HG03159 (cell line): ENCODE measurements around the gene BEND5.
A peak's percentile ranks its signal among the peaks of the same experiment; 100 is the strongest.

ENCODE experiments used
- ATAC-seq: cut with Tn5 transposase; IDR thresholded peaks from one replicate; pipeline ENCODE4 v1.9.1; 2021; ENCODE audit warnings: mild to moderate bottlenecking, moderate library complexity; ENCODE audit not compliant: unreplicated experiment

The BEND5 gene

DNA sequence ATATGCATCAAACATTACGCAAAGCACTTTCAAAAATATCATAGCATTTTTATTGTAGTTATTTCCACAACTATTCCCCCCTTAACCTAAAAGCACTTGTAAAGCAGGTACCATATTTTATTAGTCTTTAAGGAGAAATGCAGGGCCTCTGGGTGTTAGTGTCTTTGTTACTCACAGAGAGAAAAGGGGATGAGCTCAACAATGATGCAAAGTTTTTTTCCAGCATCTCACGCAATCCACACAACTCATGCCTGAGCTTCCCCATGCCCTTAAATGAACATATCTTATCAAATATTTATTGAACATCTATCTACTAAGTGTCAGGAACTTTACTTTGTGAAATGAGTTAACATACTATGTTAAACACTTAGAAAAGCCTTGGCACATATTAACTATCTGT, 50.6 kb downstream of the BEND5 start:
- ATAC-seq, result no peak

DNA sequence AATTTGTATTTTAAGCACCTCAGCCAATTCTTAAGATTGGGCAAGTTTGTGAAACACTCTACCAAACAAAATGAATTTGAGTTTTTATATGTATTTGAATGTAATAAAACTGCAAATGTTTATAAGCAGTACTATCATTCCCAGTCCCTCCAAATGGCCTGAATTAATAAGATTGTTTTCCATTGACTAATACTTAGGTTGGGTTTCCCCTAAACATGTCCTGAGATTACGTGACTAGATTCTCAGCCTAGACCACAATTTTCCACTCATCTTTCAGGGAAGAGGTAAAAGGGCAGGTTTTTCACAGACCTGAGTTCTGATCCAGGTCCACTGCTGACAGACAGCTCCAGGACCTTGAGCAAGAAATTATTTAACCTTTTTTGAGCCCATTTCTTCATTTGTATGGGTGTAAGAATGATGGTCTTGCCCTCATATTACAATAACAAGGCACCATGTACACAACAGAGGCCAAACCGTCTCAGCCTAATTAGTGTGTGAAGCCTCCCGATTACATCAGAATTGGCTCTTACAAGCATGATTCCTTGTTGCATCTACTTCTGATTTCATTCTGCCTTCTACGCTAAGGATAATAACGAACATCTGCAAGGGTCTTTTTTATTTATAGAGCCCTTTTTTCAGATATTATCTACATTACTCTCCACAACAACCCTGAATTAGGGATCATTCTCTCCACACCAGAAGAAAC, 51.2 kb downstream of the BEND5 start:
- no peak for ATAC-seq

DNA sequence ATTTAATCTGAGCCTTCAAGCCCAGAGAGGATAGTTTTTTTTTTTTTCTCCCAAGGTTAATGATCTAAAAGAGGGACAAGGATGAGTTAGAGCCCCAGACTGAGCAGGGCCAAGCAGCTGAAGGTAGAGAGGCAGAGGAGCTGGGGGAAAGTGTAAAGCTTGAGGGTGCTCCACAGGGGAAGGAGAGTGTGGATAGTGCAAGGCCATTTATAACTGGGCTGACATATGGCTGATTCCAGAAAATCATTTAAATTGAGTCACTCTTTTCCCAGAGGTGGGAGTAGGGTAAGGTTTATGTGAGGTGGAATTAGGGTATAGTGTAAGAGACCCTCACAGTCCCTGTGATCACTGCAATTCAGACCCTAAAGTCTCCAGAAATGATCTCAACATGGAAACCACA, 55.8 kb downstream of the BEND5 start:
- no peak for ATAC-seq

DNA sequence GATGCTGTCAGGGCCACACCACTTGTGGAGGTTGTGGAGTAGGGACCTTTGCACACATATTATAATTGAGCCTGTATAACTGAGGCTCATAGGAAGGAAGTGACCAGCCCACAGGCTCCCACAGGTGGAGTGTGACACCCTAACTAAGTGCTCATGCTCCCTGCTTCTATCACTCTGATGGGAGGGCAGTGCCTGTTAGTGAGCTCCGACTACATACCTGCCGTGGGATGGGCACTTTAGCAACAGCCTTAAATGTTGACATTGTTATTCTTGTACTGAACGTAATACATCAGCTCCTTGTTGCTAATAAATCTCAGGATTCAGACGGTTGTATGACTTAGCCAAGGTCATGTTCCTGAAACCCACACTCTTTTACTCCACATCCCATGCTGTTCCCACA, 58.0 kb downstream of the BEND5 start:
- ATAC-seq, result no peak

DNA sequence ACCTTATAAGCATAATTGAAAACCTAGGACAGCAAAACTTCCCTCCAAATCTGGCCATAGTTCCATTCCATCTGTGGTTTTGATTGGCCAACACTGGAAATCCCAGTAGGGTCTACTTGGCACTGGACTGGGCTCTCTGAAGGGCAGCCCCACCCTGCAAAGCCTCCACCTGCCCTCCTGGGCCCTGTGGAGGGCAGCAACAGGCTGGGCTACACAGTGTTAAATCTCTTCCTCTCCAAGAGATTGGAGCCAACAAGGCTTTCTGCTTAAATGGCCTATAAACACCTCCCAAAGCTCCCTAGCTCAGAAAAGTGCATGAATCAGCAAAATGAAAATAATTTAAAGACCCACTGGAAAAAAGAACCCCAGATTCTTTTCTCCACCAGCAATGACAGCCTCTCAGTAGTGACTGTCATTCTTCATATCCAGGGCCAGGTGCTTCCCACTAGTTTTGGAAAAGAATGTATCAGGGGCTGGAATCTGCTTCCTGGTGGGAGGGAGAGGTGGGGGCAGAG, 58.5 kb downstream of the BEND5 start:
- ATAC-seq, result no peak

DNA sequence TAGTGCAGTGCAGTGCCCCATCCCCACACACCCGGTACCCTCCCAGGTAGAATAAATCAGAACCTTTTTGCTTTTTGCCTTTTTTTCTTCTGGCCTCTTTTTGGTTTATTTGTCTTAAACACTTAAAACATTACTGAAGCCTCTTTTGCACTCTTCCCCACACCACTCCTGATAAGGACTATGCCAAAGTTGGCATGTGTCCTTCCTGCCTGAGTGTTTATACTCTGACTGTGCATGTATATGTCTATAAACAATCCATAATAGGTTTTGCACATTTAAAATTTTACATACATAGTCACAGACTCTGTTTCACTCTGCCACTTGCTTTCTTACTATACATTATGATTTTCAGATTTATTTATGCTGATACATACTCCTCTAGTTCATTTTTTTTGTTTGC, 59.6 kb downstream of the BEND5 start:
- no peak for ATAC-seq

DNA sequence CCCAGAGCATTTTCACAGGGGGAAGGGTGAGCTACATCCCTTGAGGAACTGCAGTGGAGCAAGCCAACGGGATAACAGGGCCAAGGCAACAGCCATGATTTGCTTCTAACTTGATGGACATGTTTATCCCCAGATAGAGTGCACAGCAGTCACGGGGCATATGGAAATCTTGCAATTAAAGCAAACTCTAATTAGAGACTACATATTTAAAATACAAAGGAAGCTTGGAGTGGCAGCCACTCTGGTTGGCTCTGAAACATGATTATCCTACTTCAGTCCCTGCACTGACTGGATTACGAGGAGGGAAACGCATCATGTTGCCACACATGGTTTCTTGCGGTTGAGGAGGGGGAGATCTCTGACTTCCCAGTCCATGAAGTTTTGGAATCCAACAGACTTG, 60.8 kb downstream of the BEND5 start:
- no peak for ATAC-seq

DNA sequence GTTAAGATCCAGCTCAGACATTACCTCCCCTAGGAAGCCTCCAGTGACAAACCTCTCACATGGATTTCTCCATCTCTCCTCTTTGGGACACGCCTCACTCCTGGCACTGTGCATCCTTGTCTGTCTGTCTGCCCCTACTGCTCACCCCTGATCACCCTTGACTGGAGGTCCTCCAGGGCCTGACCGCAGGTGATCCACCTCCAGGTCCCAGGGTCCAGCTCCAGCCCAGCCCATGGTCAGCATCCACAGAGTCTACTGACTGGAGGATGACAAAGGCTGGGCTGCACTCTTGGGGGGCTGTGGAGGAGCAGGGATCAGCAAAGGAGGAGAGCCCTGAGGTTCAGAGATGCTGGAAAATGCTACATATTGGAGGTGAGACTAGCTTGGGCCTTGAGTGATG, 65.8 kb downstream of the BEND5 start:
- ATAC-seq, result no peak

DNA sequence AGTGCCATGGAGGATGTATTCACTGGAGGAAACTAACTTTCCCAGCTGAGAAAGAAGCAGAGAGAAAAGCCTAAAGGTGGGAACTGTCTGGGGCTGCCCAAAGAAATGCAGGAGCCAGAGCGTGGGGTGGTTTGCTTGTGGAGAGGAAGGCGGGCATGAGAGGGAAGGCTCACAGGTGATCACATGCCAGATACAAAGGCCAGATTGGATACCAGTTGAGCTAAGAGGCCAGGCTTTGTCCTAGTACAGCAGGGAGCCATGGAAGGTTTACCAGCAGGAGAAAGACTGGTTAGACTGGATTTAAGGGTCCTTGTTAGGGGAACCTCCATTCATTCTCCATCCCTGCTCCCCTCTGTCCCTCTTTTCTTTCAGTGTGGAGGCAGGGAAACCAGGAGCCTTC, 66.4 kb downstream of the BEND5 start:
- no peak for ATAC-seq

DNA sequence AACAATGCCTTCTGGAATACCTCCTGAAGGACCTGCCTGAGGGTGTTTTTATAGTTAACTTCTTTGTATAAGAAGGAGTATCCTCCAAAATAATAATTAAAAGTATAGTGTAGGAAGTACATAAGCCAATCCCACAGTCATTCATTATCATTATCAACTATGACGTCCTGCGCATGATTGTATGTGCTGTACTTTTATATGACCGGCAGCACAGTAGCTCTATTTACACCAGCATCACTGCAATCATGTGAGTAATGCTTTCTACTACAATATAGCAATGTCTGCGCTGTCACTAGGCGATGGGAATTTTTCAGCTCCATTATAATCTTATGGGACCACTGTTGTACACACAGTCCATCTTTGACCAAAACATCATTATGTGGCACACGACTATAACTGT, 72.0 kb downstream of the BEND5 start:
- ATAC-seq, result no peak

DNA sequence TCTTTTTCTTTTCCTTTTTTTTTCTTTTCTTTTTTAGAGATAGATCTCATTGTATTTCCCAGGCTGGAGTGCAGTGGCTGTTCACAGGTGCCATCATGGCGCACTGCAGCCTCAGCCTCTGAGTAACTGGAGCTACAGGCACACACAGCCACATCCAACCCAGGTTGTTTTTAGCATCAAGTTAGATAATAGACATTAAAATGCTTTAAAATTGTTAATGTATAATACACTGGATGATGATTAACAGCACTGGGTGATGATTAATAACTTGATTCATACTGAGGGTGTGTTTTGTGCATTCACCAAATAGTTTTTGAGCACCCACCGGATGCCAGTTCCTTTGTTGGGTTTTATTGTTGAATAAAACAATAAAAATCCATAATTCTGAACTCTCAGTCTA, 75.2 kb downstream of the BEND5 start:
- no peak for ATAC-seq

DNA sequence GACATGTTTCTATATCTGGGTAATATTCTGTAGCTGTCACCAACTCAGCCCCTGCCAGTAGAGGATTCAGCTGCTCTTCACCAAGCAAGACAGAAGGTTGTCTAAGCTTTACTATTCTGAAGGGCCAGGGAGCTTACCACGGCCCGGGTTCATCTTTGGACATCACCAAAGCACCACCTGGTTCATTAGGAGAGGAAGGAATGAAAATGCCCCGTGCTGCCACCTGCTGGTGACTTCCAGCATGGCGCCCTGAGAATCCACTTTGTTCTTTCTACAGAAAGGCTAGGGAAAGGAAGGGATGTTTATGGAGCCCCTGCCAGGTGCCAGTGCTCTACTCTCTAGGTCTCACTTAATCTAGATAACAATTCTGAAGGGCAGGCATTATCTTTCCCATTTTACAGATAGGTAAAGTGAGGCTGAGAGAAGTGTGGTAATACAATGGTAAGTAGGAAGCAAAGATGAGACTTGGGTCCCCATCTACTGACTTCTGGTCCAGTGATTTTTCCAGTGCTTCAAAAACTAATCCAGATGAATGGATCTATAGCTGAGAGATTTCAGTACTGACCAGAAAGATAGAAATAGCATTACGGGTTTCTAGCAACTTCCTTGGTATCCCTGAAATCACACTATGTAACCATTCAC, 79.5 kb downstream of the BEND5 start:
- ATAC-seq, result peak; percentile 84

DNA sequence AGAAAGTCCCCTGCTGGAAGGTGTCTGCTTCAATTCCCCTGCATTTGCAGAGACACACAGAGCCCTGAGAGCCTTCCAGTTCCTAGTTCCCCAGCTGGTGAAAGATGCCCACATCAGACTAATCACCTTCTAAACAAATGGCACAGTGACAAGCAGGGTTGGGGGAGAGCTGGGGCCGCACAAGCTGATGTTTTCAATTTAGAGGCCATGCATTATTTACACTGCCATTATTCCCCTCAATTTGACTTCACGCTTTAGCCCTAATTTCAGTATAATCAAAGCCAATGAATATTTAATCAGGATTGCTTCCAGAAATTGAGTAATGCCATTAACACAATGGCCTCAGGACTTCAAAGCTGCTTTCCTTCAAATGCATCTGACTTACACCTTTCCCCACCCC, 81.5 kb downstream of the BEND5 start:
- ATAC-seq, result no peak

DNA sequence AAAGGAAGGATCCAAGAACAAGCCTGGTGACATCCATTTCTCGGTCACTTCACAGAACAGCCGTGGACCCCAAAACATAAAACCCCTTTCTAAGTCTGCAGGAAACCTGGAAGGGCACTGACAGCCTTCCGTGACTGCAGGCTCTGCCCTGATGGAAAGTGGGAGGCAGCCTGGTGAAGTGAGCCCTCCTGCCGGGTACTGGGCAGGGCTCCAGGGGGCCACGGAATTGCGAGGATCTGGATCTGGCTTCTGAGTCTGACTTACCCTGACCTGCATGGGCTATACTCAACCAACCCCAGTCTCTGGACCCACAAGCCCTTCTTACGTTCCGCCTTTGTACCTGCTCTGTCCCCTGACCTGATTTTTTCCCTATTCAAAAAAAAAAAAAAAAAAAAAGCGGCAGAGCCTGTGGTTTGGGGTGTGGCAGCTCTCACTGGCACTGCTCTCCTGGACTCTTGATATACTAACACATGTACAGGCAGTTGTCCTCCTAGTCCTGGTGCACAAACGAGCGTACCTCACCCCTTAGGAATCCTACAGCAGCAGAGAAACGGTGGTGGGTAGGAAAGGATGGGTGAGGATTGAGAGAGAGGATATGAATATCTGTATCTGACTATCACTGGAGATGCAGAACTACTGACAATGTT, 82.9 kb downstream of the BEND5 start:
- no peak for ATAC-seq

DNA sequence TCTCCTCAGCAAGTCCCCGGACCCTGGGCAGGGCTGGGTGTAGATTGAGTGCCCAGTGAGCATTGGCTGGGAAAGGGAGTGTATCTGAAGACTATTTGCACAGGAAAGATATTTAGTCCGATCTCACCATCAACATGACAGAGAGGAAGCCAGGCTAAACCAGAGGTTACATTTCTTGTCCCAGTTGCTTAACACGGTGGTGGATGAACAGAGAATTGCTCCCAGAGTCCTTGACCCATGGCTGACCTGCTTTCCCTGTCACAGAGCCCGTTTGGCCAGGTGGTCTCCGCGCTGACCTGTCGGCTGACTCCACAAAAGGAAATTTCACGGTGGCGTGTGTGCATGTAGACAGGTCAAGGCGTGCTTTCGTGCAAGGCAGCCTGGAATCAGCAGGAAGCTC, 83.5 kb downstream of the BEND5 start:
- ATAC-seq, result no peak

DNA sequence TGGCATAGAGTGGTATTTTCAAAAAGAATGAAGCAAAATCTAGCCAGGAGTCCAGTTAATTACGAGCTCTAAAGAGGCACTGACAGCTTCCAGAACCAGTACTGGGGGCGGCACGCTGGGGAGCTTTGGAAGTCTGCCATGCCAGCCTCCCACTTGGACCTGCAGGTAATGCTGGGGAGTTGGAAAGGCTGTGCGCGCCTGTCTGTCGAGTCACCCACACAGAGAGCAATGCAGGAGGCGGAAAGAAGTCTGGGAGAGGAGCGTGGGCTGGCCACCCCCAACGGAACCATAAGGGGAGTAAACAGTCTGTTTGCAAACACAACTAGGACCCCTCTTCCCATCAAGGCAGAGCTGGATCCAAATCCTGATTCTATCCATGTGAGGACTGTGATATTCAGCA, 84.5 kb downstream of the BEND5 start:
- no peak for ATAC-seq

DNA sequence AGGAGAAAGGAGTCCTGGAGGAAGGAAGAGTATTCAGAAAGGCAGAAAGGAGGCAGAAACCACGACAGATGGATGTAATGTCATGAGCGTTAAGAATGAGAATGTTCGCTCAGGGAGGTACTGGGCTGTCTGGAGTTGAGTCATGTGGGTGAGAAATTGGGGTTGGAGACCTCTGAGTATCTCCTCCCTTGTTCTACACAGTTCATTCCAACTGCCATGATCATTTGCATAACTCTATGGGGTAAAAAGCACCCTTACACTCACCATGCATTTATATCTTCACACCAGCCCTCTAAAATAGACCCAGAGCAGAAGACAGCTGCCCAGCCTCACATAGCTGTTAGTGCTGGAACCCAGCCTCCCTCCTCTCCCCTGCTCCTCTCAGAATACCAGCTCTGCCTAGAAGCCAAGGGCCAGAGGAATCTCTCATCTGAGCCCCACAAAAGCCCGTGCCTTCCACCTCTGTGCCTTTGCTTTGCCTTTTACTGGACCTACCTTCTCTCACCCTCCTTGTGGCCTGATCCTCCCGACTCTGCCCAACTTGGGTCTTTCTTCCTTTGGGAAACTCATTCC, 85.2 kb downstream of the BEND5 start:
- peak; percentile 64 for ATAC-seq

DNA sequence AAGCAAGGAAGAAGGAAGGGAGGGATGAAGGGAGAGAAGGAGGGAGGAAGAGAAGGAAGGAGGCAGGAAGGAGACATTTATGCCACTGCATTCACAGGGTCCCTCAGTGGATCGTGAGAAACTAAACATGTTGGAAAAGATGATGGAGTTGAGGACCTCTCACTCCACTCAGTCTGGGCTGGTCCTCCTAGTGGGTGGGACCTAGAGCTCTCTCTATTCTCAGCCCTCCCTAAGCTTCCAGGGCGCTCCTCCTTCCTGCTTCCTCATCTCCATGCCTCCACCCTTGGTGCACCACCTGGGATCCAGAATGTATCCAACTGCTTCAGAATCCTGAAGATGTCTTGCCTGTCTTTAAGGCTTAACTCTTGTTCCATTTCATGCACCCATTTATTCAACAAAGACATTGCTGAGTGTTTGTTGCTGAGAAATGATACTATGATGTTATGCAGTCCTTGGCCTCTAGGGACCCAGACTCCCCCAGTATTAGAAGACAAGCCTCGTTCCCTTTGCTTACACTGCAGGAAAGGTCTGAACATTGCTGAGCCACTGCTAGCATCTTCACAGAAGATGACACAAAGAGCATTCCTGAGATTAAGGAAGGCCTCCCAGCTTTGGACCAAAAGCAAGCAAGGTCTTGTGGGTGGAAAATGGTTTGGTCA, 88.5 kb downstream of the BEND5 start:
- ATAC-seq, result peak; percentile 87

DNA sequence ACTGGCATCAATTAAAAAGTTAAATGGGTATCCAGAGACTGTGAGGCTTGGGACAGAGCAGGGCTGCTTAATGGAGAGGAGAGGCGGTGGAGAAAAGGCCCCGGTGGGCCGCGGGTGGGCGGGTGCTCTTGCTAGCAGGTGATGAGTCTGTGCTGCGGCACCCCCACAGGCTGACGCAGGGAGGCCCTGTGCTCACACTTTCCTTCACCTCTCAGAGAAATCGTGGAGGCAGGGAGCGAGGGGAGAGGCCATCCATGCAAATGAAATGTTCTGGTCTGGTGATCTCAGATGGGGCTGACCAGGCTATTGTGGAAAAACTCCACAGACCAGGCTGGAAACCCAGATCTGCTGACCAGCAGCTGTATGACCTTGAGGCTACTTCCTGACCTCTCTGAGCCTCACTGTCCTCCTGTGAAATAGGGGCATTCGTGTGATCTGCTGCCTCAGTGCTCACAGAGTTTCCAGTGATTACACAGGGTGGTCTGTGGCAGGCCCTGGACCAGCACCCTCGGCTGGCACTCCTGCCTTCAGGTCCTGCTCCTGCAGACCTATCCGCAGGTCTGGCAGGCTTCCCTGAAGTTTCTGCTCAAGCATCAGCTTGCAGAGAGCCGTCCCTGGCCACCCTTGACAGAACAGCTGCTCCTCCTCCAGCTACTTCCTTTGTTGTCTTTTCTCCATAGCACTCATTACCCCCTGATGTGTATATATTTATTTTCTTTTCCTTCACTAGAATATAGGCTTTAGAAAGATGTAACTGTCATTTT, 89.2 kb downstream of the BEND5 start:
- ATAC-seq, result no peak

DNA sequence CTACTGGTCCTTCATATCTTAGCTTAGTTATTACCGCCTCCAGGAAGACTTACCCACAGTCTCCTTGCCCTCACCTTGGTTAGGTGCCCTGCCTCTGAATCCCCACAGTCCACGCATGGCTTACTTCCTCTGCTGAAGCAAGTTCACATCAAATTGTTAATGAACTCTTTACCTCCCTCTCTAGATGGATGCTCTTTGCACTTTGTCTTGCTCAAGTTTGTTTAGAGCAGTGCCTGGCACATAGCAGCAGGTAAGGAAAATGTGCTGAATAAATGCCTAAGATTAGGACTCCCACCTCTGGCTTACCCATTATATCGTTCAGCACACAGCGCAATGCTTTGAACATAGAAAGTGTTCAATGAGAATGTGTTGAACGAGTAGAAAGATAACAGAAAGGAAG, 90.5 kb downstream of the BEND5 start:
- no peak for ATAC-seq

DNA sequence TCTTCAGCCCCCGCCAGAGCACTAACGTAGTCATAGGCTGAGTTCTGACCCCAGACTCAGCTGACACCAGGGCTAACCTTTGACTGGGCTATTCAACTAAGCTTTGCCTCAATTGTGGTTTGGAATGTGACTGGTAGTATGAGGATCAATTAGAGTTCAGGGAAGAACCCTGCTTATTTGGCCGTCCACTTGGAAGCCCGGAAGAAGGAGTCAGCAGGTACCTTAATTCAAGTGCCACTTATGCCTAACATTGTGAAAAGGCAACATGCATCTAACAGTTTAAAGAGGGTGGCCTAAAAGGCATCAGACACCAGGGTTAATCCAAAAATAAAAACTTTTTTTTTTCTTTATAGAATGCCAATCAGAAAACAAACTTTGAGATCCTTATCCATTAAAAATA, 92.3 kb downstream of the BEND5 start:
- ATAC-seq, result no peak
